Activated T-cell treated with anti-CD3 and anti-CD28 coated beads, Interleukin-2, amount 50 U/mL, for 4 hours (primary cell): Measurements from ENCODE around the gene LRIT1. TPM values are rescaled to one million over a fixed set of nuclear protein-coding genes. Genes with fewer than 3 reads are reported as not detected.
A peak's percentile ranks its signal among the peaks of the same experiment; 100 is the strongest.

Source experiments
- ATAC-seq, 2 donors: fragments of 200-7000 bp; cut with Tn5 transposase; one replicate each; pipeline ENCODE4 v1.10.0; 2021
- DNase-seq: peaks from one replicate; pipeline ENCODE4 v3.0.0-alpha.2; 2020
- H3K27me3 Mint-ChIP-seq: one replicate; pipeline ENCODE4 v1.8.0; 2021; ENCODE audit warnings: low read depth, mixed read lengths
- H3K36me3 Mint-ChIP-seq: one replicate; pipeline ENCODE4 v1.8.0; 2022; ENCODE audit warnings: mixed read lengths; ENCODE audit not compliant: insufficient read depth
- H3K4me1 Mint-ChIP-seq: one replicate; pipeline ENCODE4 v1.8.0; 2021; ENCODE audit warnings: low read depth, mixed read lengths
- H3K4me3 Mint-ChIP-seq: one replicate; pipeline ENCODE4 v1.8.0; 2021; ENCODE audit warnings: mild to moderate bottlenecking, moderate library complexity, mixed read lengths
- H3K9me3 Mint-ChIP-seq: one replicate; pipeline ENCODE4 v1.8.0; 2021; ENCODE audit warnings: mixed read lengths
- total RNA-seq, 3 donors: library from RNA; stranded (reverse); gene quantifications; one replicate each; pipeline ENCODE4 v1.2.1, GENCODE V29; 2021

Gene LRIT1
- total RNA-seq, 3 donors from 2014 or later = not detected

DNA sequence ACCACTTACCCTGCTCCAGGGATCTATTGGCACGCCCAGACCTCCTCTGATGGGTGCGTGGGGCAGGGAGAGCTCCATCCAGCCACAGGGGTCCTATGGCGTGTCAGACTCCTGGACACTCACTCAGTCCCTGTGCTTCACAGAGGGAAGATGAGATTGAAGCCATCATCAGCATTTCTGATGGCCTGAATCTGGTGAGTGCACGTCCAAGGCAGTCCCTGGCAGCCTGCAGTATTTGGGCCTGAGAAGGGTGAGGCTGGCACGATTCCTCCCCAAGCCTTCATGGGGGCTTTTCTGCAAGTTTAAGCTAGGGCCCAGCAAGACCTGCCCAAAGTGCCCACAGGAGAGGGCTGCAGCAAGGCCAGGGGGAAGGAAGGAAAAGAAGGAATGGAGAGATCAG lies 43.7 kb downstream of the LRIT1 start:
- no peak for ATAC-seq
- H3K9me3 Mint-ChIP-seq = no peaks in the 10 kb centered on the region
- no peak overlapping the region for H3K4me3 Mint-ChIP-seq
- H3K4me1 Mint-ChIP-seq = peaks cover 8% of the 10 kb centered on the region
- no peak for DNase-seq
- no peaks in the 10 kb centered on the region for H3K36me3 Mint-ChIP-seq
- H3K27me3 Mint-ChIP-seq = peaks cover 34% of the 10 kb centered on the region

DNA sequence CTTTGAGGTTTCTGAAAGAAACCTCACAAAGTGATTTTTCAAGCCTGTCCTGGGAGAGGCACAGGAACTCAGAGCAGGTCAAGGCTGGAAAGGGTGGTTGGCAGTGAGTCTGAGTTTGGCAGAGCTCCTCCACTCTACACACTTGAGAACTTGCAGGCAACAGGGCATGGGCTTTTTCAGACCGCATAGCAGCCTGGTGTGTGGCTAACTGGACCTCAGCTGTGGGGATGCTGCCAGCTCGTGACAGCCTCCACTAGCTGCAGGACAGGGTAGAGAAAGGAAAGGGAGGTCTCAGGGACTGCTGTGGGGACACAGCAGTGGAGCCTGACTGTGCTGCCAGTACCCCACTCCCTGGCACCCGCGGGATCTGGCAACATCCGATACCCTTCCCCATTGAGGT lies 44.4 kb downstream of the LRIT1 start:
- Mint-ChIP-seq H3K27me3 (peaks cover 34% of the 10 kb centered on the region), H3K36me3 (no peaks in the 10 kb centered on the region), H3K4me3 (no peak overlapping the region), H3K4me1 (peaks cover 8% of the 10 kb centered on the region), H3K9me3 (no peaks in the 10 kb centered on the region)
- ATAC-seq (no peak), DNase-seq (no peak)

DNA sequence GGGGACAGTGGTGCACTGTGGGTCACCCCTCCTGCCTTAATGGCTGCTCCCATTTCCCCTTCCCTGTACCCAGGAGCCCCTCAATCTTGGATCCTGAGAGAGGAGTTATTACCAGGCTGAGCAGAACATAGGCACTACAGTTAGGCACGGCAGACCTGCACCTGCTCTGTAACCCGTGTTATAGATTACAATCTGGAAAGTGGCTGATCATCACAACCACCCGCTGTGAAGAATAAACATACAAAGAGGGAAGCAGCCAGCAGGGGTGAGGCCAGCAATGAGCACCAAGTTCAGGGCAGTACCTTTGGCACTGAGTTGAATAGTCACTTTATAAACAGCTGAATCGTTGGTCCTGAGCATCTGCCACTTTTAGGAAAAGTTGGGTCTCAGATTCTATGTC lies 45.3 kb downstream of the LRIT1 start:
- Mint-ChIP-seq H3K27me3 (peaks cover 34% of the 10 kb centered on the region), H3K4me3 (no peak overlapping the region)

DNA sequence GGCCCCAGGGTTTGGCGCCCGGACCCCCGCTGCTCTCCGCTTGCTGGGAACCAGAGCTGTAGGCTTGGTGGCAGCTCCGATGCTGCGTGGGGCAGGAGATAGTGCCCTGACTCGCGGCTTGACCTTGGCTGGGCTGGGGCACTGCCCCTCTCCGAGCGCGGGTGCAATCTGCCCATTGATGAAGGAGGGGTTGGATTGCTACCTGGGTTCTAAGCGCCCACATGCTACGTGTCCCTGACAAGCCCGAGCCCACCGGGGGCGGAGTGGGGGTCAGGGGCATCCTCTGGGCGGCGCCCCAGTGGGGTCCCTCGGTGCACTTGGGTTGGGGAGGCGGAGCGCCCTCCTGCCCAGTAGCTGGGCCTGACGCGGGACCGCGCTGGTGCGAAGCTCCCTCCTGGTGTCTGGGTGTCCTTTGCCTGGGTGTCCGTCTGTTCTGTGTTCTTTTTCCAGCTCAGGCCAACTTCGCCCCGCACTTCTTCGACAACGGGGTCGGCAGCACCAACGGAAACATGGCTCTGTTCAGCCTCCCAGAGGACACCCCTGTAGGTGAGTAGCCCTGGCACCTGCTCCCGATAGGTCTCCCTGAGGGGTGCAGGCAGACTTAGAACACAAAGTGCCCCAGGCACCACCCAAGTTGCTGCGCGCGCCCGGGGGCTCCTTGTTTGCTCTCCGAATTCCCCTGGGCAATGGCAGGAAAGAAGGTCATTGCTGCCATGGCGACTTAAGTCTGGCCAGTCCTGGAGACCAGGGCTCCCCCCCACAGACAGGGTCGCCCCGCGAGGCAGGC lies 46.1 kb downstream of the LRIT1 start:
- H3K4me1 Mint-ChIP-seq = peaks cover 20% of the 10 kb centered on the region
- ATAC-seq (peak in 1 of 2 donors; percentile 23), DNase-seq (no peak)
- H3K4me3 Mint-ChIP-seq = peak overlapping the region; percentile 56
- no peaks in the 10 kb centered on the region for H3K36me3 Mint-ChIP-seq
- H3K27me3 Mint-ChIP-seq = peaks cover 34% of the 10 kb centered on the region
- no peaks in the 10 kb centered on the region for H3K9me3 Mint-ChIP-seq

More for the DNA sequence above, 45.3 kb downstream of the LRIT1 start:
- no peaks in the 10 kb centered on the region for H3K9me3 Mint-ChIP-seq
- H3K36me3 Mint-ChIP-seq = no peaks in the 10 kb centered on the region
- no peak for ATAC-seq
- DNase-seq = no peak
- peaks cover 13% of the 10 kb centered on the region for H3K4me1 Mint-ChIP-seq

DNA sequence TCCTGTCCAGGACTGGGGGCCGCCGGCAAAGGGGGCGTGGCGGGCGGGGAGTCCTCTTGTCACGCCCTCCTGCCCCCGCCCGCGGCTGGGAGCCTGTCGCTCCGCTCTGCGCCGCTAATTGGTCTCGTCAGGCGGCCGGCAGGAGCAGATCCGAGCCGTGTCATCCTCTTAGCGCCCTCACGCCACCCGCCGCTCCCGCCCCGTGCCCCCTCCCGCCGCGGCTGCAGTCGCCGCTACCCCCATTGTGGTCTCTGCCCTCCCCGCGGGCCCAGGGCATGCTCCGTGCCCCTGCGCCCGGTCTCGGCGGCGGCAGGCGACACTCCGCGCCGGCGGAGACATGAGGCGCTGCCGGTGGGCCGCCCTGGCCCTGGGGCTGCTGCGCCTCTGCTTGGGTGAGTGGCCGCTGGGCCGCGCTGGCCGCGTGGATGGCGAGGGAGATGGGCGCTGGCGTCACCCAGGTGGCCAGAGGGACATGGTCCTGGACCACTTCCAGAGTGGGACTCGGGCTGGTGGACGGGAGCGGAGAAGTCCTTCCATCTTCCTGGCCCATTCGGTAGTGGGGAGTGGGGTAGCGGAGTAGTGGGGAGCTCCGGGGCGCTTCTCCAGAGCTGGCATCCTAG lies 46.8 kb downstream of the LRIT1 start, which contains the start of gene CDHR1:
TSS of gene CDHR1 (plus strand) at position 114 of the 620 bp plus-strand sequence. CDS start at position 338, 224 bp downstream.
- peak; percentile 81 to 85 for ATAC-seq
- Mint-ChIP-seq H3K27me3 (peaks cover 34% of the 10 kb centered on the region), H3K4me3 (peak within 1 kb of the TSS; percentile 56), H3K36me3 (no peaks in the 10 kb centered on the region), H3K4me1 (peaks cover 20% of the 10 kb centered on the region), H3K9me3 (no peaks in the 10 kb centered on the region)
- DNase-seq = peak; percentile 23

DNA sequence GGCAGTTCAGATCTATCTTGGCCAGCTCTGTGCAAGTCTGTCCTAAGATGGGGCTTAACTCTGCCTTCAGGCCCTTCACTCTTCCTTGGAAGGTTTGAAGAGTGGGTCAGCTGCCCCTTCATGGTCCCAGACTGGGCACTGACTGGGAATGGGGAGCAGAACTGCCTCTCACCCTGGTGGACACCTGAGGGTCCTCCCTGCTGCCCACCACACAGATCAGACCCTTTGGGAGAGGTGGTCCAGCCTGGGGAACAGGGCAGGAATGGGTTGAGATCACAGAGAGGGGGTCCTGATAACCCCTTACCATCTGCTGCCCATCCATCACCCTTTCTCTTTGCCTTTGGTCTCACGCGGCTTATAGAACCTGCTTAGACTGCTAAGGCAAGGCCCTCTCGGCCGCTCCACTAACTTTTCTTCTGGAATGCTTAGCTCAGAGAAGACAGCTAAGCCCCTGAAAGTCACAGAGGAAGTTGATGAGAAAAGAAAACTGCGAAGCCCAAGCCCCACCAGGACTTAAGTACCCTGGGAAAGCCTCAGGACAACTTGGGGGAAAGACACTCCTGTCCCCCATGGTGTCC lies 47.4 kb downstream of the LRIT1 start:
- no peaks in the 10 kb centered on the region for H3K36me3 Mint-ChIP-seq
- ATAC-seq (no peak), DNase-seq (no peak)
- H3K4me1 Mint-ChIP-seq = peaks cover 20% of the 10 kb centered on the region
- peaks cover 34% of the 10 kb centered on the region for H3K27me3 Mint-ChIP-seq
- no peaks in the 10 kb centered on the region for H3K9me3 Mint-ChIP-seq
- peak overlapping the region; percentile 40 for H3K4me3 Mint-ChIP-seq

DNA sequence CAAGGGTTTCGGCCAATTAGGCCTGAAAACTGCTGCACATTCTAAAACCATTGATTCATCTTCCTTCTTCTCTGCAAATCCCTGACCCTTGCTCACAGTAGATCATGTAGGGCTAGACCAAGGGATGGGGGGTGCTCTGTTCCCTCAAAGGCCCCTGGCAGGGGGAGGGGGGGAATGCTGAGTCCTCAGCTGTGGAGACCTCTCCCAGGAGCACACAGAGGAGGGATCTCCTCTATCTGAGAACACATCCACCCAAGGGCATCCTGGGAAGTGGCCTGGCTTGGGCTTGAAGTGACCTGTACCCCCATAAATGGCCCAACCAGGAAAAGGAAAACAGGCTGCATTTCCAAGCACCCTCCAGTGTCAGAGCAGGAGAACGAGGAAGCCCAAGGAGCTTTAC lies 48.0 kb downstream of the LRIT1 start:
- DNase-seq (no peak), ATAC-seq (no peak)
- H3K4me1 Mint-ChIP-seq = peaks cover 20% of the 10 kb centered on the region
- no peak overlapping the region for H3K4me3 Mint-ChIP-seq
- H3K9me3 Mint-ChIP-seq = no peaks in the 10 kb centered on the region
- peaks cover 31% of the 10 kb centered on the region for H3K27me3 Mint-ChIP-seq
- H3K36me3 Mint-ChIP-seq = no peaks in the 10 kb centered on the region

DNA sequence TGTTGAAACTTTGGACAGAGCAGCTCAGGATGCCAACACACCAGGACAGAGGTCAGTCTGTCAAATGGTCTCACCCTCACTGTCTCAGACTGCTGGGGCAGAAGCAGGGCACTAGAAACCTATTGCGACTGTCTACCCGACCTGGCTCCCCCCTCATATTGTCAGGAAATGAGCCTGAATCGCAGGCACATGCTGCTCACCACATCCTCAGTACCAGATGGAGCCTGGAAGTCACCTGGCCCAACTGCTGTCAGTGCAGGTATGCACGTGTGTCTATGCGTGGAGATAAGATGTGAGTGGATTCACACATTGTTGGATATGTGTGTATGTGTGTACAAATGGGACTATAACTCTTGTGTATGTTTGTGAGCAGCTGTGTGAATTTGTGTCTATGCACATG lies 50.2 kb downstream of the LRIT1 start:
- H3K36me3 Mint-ChIP-seq = no peaks in the 10 kb centered on the region
- no peaks in the 10 kb centered on the region for H3K9me3 Mint-ChIP-seq
- H3K4me1 Mint-ChIP-seq = peaks cover 19% of the 10 kb centered on the region
- H3K27me3 Mint-ChIP-seq = peaks cover 20% of the 10 kb centered on the region
- ATAC-seq = no peak
- no peak for DNase-seq
- H3K4me3 Mint-ChIP-seq = no peak overlapping the region

DNA sequence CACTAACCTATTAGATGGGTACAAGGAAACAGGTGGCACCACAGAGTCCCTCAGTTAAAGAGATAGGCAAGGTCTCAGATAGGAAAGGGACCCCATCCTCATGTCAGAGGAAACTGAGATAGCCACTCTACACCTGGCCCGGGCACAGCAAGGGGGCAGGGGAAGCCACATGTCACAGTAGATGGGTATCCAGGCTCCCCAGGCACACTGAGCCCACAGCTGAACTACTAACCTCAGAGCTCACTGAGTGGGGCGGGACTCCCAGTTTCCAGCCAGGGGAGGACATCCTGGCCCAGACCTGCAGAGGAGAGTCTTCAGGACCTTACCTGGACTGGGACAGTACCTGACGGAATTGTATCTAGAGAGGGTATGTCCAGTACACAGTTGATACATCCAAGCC lies 50.7 kb downstream of the LRIT1 start:
- H3K4me3 Mint-ChIP-seq = no peak overlapping the region
- ATAC-seq = no peak

DNA sequence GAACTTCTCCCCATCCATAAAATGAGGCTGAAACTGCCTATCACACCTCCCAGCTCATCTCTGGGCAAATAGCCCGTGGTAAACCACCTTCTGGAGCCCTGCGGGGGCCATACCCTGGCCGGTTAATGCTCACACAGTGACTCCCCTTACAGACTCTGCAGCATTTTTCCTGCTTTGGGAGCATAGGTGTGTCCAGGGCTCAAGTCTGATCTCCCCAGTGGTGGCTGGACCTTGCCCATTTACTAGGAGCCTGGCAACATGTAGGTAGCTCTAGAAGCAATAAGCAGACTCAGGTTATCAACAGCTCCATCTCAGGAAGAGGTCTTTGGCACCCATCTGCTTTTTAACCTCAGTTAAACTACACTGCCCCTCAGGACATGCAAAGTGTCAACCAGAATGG lies 52.5 kb downstream of the LRIT1 start:
- no peaks in the 10 kb centered on the region for H3K36me3 Mint-ChIP-seq
- ATAC-seq (no peak), DNase-seq (no peak)
- no peak overlapping the region for H3K4me3 Mint-ChIP-seq
- no peaks in the 10 kb centered on the region for H3K9me3 Mint-ChIP-seq
- peaks cover 12% of the 10 kb centered on the region for H3K4me1 Mint-ChIP-seq
- peaks cover 5% of the 10 kb centered on the region for H3K27me3 Mint-ChIP-seq

More for the DNA sequence above, 50.7 kb downstream of the LRIT1 start:
- Mint-ChIP-seq H3K36me3 (no peaks in the 10 kb centered on the region), H3K27me3 (peaks cover 15% of the 10 kb centered on the region), H3K9me3 (no peaks in the 10 kb centered on the region), H3K4me1 (peaks cover 17% of the 10 kb centered on the region)
- DNase-seq = no peak

DNA sequence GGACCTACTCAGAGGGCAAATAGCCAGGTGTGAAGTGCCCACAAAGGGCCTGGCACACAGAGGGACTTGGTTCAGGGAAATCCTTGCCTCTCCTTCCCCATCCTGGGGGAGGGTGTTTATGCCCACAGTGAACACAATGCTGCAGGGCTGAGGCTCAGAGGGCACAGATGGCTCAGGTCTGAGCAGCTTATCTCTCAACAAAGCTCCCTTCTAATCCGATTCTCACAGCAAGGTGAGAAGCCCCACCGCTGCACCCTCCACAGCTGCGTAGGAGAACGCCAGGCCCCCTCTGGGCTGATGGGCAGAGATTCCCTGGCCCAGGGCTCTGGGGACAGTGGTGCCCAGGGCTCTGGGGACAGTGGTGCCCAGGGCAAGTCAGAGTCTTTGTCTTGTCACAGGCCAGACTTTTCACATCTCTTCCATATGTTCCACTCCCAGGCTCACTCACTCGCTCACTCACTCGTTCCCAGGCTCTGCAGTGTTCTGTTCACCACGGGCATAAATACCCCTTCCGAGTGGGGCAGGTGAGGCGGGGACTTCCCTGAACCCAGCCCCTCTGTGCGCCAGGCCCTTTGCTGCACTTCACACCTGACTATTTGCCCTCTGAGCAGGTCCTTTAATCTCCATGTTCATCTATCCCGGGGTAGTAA lies 55.7 kb downstream of the LRIT1 start:
- DNase-seq = no peak
- no peak for ATAC-seq

DNA sequence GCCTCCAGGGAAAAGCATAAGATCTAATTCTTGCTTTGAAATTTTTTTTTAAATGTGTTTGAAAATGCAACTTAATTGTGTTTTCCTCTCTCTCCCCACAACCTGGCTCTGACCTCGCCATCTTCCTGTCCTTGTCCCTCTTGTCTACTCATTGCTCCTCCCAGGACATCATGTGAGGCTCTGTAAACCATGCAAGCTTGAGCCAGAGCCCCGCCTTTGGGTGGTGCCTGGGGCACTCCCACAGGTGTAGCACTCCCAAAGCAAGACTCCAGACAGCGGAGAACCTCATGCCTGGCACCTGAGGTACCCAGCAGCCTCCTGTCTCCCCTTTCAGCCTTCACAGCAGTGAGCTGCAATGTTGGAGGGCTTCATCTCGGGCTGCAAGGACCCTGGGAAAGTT lies 56.8 kb downstream of the LRIT1 start:
- H3K36me3 Mint-ChIP-seq = no peaks in the 10 kb centered on the region
- DNase-seq = no peak
- H3K4me3 Mint-ChIP-seq = no peak overlapping the region
- H3K27me3 Mint-ChIP-seq = no peaks in the 10 kb centered on the region
- H3K9me3 Mint-ChIP-seq = no peaks in the 10 kb centered on the region
- no peaks in the 10 kb centered on the region for H3K4me1 Mint-ChIP-seq
- no peak for ATAC-seq

More for the DNA sequence above, 55.7 kb downstream of the LRIT1 start:
- Mint-ChIP-seq H3K4me3 (no peak overlapping the region), H3K4me1 (peaks cover 4% of the 10 kb centered on the region), H3K9me3 (no peaks in the 10 kb centered on the region), H3K36me3 (no peaks in the 10 kb centered on the region), H3K27me3 (no peaks in the 10 kb centered on the region)

DNA sequence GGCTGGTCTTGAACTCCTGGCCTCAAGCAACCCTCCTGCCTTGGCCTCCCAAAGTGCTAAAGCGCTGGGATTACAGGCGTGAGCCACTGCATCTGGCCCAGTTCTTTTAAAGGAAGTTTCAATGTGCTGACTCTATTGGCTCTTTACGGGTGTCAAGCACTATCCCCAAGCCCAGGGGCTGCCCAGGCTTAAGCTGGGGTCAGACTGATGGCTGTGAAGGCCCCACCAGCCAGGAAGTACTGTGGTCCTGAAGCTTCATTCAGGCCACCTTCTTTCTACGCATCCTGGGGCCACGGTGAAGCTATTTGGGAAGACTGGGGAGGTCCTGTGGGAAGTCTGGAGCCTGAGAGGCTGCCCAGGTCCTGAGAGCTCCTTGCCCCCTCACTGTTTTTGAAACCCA lies 59.7 kb downstream of the LRIT1 start:
- Mint-ChIP-seq H3K9me3 (no peaks in the 10 kb centered on the region), H3K4me3 (no peak overlapping the region), H3K27me3 (no peaks in the 10 kb centered on the region), H3K36me3 (no peaks in the 10 kb centered on the region), H3K4me1 (peaks cover 5% of the 10 kb centered on the region)
- no peak for DNase-seq
- ATAC-seq = no peak
